BLaER1 treated with 17β-estradiol and CSF1 and Interleukin-3, amounts not matched to agents 10 nM and 100 nM (cell line): ENCODE data around the gene PCK1.
A peak's percentile ranks its signal among the peaks of the same experiment; 100 is the strongest.

ENCODE experiments used
- H3K27ac ChIP-seq, 11 experiments: shearing (Covaris generic); formaldehyde crosslinking; 2 replicates each; pipeline ENCODE4 v1.8.1; 2022
- H3K27me3 ChIP-seq, 11 experiments: shearing (Covaris generic); formaldehyde crosslinking; 2 replicates each; pipeline ENCODE4 v1.8.1; 2022
- H3K36me3 ChIP-seq, 11 experiments: shearing (Covaris generic); formaldehyde crosslinking; 2 replicates each; pipeline ENCODE4 v1.8.1; 2022
- H3K4me1 ChIP-seq, 10 experiments: shearing (Covaris generic); formaldehyde crosslinking; 2 replicates each; pipeline ENCODE4 v1.8.1; 2022
- H3K4me2 ChIP-seq, 11 experiments: shearing (Covaris generic); formaldehyde crosslinking; 2 replicates each; pipeline ENCODE4 v1.8.1; 2022
- H3K4me3 ChIP-seq, 10 experiments: shearing (Covaris generic); formaldehyde crosslinking; 2 replicates each; pipeline ENCODE4 v1.8.1; 2022
- H3K9ac ChIP-seq, 11 experiments: shearing (Covaris generic); formaldehyde crosslinking; 2 replicates each; pipeline ENCODE4 v1.8.1; 2022
- H3K9me3 ChIP-seq, 11 experiments: shearing (Covaris generic); formaldehyde crosslinking; replicated peaks in 1 of 11; 2 replicates each; pipeline ENCODE4 v1.8.1; 2022
- H4K20me1 ChIP-seq, 11 experiments: shearing (Covaris generic); formaldehyde crosslinking; 2 replicates each; pipeline ENCODE4 v1.8.1; 2022
- Cebpa-rat ChIP-seq, 11 experiments: shearing (Covaris generic); IDR thresholded peaks; 2 replicates each; pipeline ENCODE4 v1.8.1; 2022

Gene PCK1

DNA sequence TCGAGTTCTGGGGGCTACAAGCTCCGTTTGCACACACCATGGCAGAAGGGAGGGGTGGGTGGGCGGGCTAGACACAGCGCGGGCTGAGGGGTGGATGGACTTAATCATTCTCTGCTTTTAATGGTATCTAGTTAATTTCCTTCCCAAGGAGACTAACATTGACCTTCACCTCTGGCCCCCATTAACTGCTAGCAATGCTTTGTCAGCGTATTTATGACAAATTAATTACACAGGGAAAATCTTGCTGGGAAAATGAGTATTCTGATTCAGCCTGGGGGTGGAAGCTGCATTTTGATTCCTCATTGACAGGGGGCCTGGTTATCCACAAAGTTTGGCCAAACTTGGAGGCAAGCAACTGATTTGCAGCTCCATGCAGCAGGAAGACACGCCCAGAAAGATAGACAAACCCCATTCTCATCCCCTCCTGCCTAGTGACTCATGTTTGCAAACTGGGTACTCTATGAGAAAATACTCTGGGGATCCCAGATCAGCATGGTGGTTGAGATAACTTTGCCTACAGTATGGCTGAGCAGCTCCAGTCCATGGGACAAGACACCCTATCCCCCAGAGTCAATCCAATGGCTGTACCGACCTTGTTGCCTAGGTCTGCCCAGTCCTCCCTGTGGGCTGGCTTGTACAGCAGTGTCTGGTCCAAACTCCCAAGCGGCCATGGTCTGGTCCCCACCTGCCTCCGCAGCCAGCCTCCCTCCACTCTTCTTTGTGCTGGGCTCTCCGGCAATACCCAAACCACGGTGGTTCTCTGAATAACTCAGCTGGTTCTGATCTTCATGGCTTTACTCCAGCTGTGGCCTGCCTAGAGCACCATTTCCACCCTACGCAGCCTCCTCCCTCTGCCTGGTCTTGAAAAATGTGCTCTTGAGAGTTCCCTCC is 39.7 kb downstream of the PCK1 start:
- Histone ChIP-seq H3K4me1 (peaks cover 0 to 8% (median 4%) of the 10 kb centered on the region in 10 experiments; a peak in 8 of 20 replicates), H4K20me1 (peaks cover 0 to 3% (median 0%) of the 10 kb centered on the region in 11 experiments; a peak in 1 of 22 replicates), H3K27me3 (no peaks in the 10 kb centered on the region), H3K4me3 (no peak overlapping the region), H3K9me3 (no peaks in the 10 kb centered on the region), H3K4me2 (no peak overlapping the region), H3K36me3 (no peaks in the 10 kb centered on the region), H3K9ac (no peak overlapping the region), H3K27ac (no peak overlapping the region)
- TF ChIP-seq Cebpa-rat (IDR thresholded peaks at IDR 0.05) = no peak

DNA sequence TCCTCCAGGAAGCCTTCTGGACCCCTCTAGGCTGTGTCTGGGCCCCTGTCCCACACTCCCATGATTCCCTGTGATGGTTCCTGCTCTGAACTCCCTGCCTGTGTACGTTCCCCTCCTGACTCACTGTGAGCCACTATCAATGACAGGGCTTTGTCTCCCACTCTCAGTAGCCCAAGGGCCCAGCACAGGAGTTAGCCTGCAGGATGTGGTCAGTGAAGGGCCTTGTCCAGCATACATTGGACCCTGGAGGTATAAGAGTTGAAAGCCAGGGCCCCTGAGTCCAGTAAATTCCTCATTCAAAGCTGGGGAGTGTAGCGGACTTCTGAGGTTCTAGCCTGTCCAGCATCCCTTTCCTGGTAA is 40.3 kb downstream of the PCK1 start:
- TF ChIP-seq Cebpa-rat (IDR thresholded peaks at IDR 0.05) = no peak
- Histone ChIP-seq H3K27ac (no peak overlapping the region), H3K4me3 (no peak overlapping the region), H3K4me1 (peaks cover 0 to 8% (median 4%) of the 10 kb centered on the region in 10 experiments; a peak in 8 of 20 replicates), H3K4me2 (no peak overlapping the region), H3K36me3 (no peaks in the 10 kb centered on the region), H4K20me1 (no peaks in the 10 kb centered on the region; a peak in 1 of 22 replicates), H3K27me3 (no peaks in the 10 kb centered on the region), H3K9me3 (no peaks in the 10 kb centered on the region), H3K9ac (no peak overlapping the region)

DNA sequence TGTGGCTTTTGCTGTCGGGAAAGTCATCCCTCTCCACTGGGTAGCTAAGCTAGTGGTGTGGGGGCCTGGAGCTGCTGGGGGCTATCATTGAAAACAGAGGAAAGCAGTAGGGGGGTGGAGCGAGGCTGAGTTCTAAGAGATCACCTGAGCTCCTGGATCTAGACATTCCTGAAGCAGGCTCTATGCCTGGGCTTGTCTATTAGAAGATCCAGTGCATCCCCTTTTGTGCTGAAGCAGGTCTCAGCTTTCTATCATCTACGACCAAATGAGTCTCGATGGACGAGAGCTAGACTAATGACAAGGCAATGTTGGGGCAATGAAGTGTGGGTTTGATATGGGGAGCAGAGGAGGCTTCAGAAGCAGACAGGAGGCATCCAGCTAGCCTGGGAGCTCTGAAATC is 40.8 kb downstream of the PCK1 start:
- Histone ChIP-seq H3K9me3 (no peaks in the 10 kb centered on the region), H3K36me3 (no peaks in the 10 kb centered on the region), H4K20me1 (no peaks in the 10 kb centered on the region; a peak in 1 of 22 replicates), H3K27ac (no peak overlapping the region), H3K4me2 (no peak overlapping the region), H3K4me3 (no peak overlapping the region), H3K9ac (no peak overlapping the region), H3K4me1 (peaks cover 0 to 7% (median 4%) of the 10 kb centered on the region in 10 experiments; a peak in 8 of 20 replicates), H3K27me3 (no peaks in the 10 kb centered on the region)
- no peak for TF ChIP-seq Cebpa-rat (IDR thresholded peaks at IDR 0.05)

DNA sequence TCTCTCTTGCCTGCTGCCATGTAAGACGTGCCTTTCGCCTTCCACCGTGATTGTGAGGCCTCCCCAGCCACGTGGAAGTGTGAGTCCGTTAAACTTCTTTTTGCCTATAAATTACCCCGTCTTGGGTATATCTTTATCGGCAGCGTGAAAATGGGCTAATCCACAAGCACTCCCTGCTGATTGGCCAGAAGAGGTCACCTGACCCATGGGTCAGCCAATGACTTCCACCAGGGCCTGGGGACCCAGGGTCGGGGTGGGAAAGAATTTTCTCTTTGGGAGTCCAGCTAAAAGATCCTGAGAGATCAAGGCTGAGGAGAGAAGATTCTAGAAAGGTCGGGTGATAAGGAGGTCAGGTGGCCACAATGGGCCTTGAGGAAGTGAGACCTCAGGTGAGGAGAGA is 42.2 kb downstream of the PCK1 start:
- H3K9me3 ChIP-seq = no peaks in the 10 kb centered on the region
- no peak overlapping the region for H3K4me2 ChIP-seq
- H3K36me3 ChIP-seq = no peaks in the 10 kb centered on the region
- no peak overlapping the region for H3K27ac ChIP-seq
- H3K4me3 ChIP-seq = no peak overlapping the region
- no peaks in the 10 kb centered on the region for H3K27me3 ChIP-seq
- no peaks in the 10 kb centered on the region; a peak in 1 of 22 replicates for H4K20me1 ChIP-seq
- H3K4me1 ChIP-seq = no peaks in the 10 kb centered on the region
- H3K9ac ChIP-seq = no peak overlapping the region
- no peak for TF ChIP-seq Cebpa-rat (IDR thresholded peaks at IDR 0.05)

DNA sequence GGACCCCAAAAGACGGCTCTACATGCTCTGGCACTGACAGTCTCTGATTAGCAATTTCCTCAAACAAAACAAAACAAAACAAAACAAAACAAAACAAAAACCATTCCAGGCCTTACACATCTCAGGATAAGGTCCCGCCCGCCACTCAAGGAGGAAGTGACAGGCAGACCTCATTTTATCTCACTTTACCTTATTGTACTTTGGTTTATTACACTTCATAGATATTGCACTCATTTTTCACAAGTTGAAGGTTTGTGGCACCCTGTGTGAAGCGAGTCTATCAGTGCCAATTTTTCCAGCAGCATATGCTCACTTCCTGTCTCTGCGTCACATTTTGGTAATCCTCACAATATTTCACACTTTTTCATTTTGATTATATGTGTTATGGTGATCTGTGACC is 44.1 kb downstream of the PCK1 start:
- Histone ChIP-seq H3K4me1 (peaks cover 0 to 15% (median 8%) of the 10 kb centered on the region in 10 experiments; a peak in 12 of 20 replicates), H3K27me3 (no peaks in the 10 kb centered on the region), H3K36me3 (no peaks in the 10 kb centered on the region), H3K27ac (no peak overlapping the region), H4K20me1 (no peaks in the 10 kb centered on the region), H3K9ac (no peak overlapping the region), H3K9me3 (no peaks in the 10 kb centered on the region), H3K4me2 (no peak overlapping the region), H3K4me3 (no peak overlapping the region)
- no peak for TF ChIP-seq Cebpa-rat (IDR thresholded peaks at IDR 0.05)

DNA sequence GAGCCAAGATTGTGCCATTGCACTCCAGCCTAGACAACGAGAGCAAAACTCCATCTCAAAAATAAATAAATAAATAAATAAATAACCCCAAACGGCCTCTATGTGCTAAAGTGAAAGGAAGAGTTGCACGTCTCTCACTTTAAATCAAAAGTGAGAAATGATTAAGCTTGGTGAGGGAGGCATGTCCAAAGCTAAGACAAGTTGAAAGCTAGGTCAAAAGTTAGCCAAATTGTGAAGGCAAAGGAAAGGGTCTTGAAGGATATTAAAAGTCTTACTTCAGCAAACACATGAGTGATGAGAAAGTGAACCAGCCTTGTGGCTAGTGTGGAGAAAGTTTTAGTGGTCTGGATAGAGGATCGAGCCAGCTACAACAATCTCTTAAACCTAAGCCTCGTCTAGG is 45.0 kb downstream of the PCK1 start:
- H4K20me1 ChIP-seq = no peaks in the 10 kb centered on the region
- H3K27me3 ChIP-seq = 0 out of 22 replicates have a peak, but pooled peaks cover 0 to 5% (median 0%) of the 10 kb centered on the region in 11 experiments
- H3K4me3 ChIP-seq = no peak overlapping the region
- no peaks in the 10 kb centered on the region for H3K9me3 ChIP-seq
- H3K9ac ChIP-seq = no peak overlapping the region
- H3K4me1 ChIP-seq = peaks cover 0 to 22% (median 14%) of the 10 kb centered on the region in 10 experiments; a peak in 12 of 20 replicates
- TF ChIP-seq Cebpa-rat (IDR thresholded peaks at IDR 0.05) = no peak
- H3K4me2 ChIP-seq = no peak overlapping the region
- no peak overlapping the region for H3K27ac ChIP-seq
- H3K36me3 ChIP-seq = no peaks in the 10 kb centered on the region

DNA sequence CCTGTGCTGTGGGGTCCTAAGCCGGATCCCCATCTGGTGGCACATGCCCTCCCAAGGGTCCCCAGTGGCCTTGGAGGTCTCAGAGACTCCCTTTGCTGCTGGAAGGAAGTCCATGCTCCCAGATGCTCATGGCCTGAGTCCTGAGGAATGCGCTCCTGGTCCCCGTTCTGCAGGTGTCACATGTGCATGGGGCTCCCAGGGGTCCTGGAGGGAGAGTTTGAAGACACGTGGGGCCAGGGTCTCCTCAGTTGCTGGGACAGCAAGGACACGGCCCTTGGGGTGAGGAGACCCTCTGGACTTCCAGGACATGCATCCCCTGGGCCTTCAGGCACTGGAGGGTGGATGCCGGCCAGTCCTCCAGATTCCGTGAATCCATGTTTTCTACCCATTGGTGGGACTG is 47.6 kb downstream of the PCK1 start:
- no peaks in the 10 kb centered on the region for H3K9me3 ChIP-seq
- no peak overlapping the region for H3K4me3 ChIP-seq
- peaks cover 0 to 5% (median 0%) of the 10 kb centered on the region in 11 experiments; a peak in 1 of 22 replicates for H3K27me3 ChIP-seq
- 0 out of 22 replicates have a peak overlapping the region, but pooled peaks of 1 of the 11 experiments have one; percentile 41 for H3K4me2 ChIP-seq
- TF ChIP-seq Cebpa-rat (IDR thresholded peaks at IDR 0.05) = no peak
- H4K20me1 ChIP-seq = no peaks in the 10 kb centered on the region
- no peaks in the 10 kb centered on the region for H3K36me3 ChIP-seq
- H3K27ac ChIP-seq = no peak overlapping the region
- H3K9ac ChIP-seq = no peak overlapping the region
- peaks cover 0 to 28% (median 18%) of the 10 kb centered on the region in 10 experiments; a peak in 12 of 20 replicates for H3K4me1 ChIP-seq

DNA sequence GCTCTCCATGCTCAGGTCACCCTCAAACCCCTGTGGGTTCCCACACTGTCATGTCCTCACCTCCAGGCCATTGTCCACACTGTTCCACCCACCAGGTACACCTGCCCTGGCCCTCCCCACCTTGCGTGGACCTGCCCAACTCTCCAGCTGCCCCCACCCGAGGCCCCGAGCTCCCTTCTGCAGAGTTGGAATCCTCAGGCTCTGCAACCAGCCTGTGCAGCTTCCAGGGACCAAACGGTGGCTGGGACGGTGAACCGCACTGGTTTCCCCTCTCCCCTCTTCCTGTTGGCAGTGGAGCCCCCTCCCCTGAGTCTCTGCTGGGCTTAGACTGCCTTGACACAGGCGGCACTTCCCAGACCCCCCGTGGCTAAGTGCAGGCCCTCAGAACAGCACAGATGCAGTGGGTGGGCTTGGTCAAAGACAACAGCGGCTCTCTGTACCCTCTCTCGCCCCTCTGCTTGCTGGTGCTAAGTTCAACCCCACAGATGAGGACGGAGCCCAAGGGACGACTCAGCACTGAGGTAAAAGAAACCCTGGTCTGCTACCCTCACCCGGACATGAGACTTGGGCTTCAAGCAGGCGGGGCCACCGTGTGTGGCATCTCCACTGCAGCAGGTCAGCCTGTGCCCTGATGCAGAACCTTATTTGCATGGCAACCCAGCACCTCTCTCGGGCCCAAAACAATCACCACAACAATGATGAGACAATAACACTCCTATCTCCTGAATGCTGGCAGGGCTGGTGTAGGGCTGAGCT is 48.4 kb downstream of the PCK1 start:
- Histone ChIP-seq H3K4me2 (peak overlapping the region in 8 of 11 experiments; percentile 15 to 41 (median 20); a peak in 10 of 22 replicates), H3K4me1 (peaks cover 0 to 30% (median 18%) of the 10 kb centered on the region in 10 experiments; a peak in 12 of 20 replicates), H4K20me1 (no peaks in the 10 kb centered on the region), H3K9me3 (no peaks in the 10 kb centered on the region), H3K9ac (no peak overlapping the region), H3K27ac (no peak overlapping the region), H3K4me3 (no peak overlapping the region), H3K27me3 (peaks cover 0 to 6% (median under 1%) of the 10 kb centered on the region in 11 experiments; a peak in 2 of 22 replicates), H3K36me3 (no peaks in the 10 kb centered on the region)
- no peak for TF ChIP-seq Cebpa-rat (IDR thresholded peaks at IDR 0.05)

DNA sequence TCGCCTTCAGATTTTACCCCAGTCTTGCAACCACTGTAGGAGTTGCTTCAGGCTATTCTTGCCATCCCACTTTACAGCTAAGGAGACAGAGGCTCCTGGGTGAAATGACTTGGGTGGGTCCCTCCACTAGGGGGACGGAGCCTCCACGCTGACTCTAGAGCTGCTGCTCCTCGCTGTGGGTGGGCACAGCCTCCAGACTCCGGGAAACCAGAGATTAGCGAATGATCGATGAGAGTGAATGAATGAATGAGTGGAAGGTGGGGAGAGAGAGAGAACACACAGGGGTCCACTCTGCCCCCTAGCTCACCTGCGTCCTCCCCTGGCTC is 48.9 kb downstream of the PCK1 start:
- H3K4me2 ChIP-seq = peak overlapping the region in 6 of 11 experiments; percentile 15 to 41 (median 23); a peak in 8 of 22 replicates
- peaks cover 0 to 30% (median 18%) of the 10 kb centered on the region in 10 experiments; a peak in 12 of 20 replicates for H3K4me1 ChIP-seq
- no peak overlapping the region for H3K4me3 ChIP-seq
- no peak overlapping the region for H3K9ac ChIP-seq
- H3K27ac ChIP-seq = no peak overlapping the region
- no peak for TF ChIP-seq Cebpa-rat (IDR thresholded peaks at IDR 0.05)
- no peaks in the 10 kb centered on the region for H3K9me3 ChIP-seq
- no peaks in the 10 kb centered on the region for H3K36me3 ChIP-seq
- peaks cover 0 to 11% (median 3%) of the 10 kb centered on the region in 11 experiments; a peak in 7 of 22 replicates for H3K27me3 ChIP-seq
- no peaks in the 10 kb centered on the region for H4K20me1 ChIP-seq
